Activated T-cell treated with anti-CD3 and anti-CD28 coated beads for 48 hours (primary cell): ENCODE results near the gene MCCC1.
"Not testable (repeated sequence)": the region's sequence is repeated elsewhere in the genome, so short reads cannot be mapped to it uniquely, and the experiment has no call there.

Experiments used
- DNase-seq: peaks from one replicate; pipeline ENCODE4 v3.0.0-alpha.2; 2020; ENCODE audit warnings: low read depth

Gene MCCC1

GRCh38 chr3:183103950-183104349 is 4.7 kb upstream of the MCCC1 start:
- not testable (repeated sequence) for DNase-seq

DNA sequence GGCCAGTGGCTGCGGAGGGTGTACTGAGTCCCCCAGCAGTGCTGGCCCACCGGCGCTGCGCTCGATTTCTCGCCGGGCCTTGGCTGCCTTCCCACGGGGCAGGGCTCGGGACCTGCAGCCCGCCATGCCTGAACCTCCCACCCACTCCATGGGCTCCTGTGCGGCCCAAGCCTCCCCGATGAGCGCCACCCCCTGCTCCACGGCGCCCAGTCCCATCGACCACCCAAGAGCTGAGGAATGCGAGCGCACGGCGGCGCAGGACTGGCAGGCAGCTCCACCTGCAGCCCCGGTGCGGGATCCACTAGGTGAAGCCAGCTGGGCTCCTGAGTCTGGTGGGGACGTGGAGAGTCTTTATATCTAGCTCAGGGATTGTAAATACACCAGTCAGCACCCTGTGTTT is 1.7 kb upstream of the MCCC1 start:
- not testable (repeated sequence) for DNase-seq

DNA sequence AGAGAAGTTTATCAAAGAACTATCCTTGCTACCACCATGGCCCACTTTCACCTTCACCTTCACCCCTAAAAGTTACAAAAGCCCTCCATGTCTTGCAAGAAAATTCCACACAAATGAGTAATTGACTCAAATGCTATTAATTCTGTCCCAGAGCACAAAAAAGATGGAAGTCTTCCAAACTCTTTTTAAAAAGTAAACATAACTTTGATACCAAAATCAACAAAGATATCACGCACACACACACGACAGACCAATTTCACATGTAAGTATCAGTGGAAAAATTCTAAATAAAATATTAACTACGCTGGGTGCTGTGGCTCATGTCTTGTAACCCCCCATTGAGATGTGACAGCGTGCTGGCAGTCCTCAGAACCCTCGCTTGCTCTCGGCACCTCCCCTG is 1.1 kb upstream of the MCCC1 start:
- no peak for DNase-seq

- no peak for DNase-seq
These were observed 525 bp upstream of the MCCC1 start for GRCh38 chr3:183099838-183100204.

GRCh38 chr3:183098536-183099025 is 715 bp downstream of the MCCC1 start:
- DNase-seq = no peak

DNA sequence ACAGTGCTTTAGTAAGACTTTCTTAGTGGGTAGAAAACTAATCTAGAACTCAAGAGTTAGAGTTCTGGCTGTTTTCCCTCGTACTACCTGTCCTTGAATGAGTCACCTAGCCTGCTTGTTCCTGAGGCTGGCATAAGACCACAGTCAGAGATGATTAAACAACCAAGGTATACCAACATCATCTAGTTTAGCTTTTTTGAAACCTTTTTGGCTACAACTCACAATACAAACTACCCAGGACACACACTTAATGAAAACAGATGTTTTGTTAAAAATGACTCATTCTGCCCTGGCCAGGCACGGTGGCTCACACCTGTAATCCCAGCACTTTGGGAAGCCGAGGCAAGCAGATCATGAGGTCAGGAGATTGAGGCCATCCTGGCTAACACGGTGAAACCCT is 4.6 kb downstream of the MCCC1 start:
- DNase-seq = no peak

DNA sequence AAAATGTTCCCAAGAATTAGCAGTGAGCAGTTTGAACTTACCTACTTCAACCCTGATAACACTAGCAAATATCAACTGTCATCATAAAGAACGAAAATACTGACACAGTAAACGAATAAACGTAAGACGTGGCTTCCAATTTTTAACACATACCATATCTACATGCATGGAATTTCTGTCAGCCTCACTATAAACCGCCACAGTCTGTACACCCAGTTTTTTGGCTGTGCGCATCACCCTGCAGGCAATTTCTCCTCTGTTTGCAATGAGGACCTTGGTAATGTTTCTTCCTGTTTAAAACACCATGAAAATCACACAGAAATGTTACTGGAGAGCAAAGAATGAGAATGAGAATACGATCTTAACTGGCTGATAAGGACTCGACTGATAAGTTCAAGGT is 7.0 kb downstream of the MCCC1 start:
- no peak for DNase-seq

DNA sequence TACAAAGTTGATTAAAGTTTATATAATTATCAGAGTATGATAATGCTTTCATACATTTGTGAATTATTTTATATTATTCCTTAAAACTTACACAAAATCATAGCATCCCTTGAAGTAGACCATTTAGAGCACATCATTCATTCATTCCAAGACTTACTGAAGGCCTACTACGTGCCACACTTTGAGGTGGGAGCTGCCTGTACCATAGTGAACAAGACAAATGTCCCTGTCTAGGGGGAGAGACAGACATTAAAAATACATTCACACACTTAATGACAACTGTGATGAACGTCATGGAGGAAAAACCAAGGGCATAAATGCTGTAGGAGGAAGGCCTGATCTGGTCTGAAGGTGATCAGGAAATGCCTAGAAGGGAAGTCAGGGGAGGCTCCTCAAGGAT is 12.1 kb downstream of the MCCC1 start:
- no peak for DNase-seq

DNA sequence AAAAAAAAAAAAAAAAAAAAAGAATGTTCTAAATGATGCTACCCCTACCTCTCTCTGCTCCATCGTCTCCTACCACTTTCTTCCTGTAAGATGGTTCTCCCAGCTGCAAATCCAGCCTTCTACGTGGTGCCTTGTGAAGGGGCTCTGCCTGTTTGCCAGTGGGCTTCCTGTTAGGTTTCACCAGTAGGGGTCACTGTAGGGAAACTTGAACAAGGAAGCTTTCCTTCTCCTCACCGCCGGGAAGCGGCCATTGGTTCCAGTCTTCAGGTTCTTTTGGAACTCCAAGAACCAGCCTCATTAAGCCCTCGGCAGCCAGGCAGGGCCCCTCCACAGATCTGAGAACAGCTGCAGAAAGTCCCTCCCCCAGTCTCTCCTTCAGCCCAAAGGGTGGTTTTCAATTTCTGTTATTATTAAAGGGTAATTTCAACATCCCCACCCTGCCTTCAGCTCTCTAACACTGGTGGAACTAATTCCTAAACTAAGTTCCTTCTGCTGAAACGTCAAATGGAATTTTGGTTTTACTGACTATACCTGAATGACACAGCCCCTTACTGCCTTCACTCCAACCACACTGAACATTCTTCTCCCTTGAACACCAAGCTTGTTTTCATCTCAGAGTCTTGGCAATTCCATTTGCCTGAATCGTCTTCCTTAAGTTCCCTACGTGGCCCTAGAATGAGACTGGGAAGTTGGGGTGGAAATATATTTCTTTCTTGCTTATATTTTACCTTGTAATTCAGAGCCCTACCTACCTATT is 13.5 kb downstream of the MCCC1 start:
- no peak for DNase-seq

DNA sequence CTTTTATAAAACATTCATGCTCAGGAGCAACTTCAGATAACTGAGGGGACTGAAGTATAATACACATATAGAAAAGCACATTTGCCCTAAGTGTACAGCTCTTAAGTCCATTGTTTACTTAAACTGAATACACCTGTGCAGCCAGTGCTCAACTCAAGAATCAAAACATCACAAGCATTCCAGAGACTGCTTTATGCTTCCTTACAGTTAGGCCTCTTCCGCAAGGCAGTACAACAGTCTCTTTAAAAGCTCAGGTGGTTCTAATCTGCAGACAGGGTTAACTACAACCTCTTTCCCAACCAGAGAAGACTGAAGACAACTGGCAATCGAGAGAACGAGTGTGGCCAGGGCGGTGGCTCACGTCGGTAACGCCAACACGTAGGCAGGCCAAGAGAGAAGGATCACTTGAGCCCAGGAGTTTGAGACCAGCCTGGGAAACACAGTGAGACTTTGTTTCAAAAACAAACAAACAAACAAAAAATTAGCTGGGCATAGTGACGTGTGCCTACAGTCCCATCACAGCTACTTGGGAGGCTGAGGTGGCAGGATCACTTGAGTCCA is 16.9 kb downstream of the MCCC1 start:
- no peak for DNase-seq

DNA sequence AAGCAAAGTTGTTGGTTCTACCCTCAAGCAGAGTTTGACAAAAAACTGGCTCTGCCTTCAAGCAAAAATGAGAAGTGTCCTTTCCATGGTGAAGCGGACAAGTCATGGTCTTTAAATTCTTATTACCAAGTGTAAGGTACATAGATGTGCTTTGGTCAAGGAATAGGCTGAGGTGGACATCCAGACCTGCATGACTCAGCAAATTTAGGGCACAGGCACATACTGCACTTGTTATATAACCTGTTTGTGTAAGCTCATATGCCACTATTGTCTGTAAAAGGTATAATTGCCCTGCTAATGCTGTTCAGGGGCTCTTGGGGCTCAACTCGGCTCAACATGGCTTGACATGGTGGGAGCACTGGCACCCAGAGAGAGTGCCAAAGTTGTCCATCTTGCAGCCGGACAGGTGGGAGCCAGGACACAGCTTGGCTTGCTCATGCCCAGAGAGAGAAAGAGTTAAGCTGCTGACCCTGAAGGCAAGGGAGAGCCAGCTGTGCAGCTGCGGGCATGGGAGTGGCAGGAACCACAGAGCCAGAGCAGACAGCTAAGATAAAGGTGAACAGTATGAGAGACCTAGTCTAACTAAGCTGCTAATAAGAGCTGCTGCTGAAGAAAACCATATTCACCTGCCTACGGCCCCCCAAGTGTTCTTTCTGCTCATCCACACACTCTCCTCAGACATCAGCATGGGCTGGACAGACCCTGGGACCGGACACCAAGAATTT is 17.7 kb downstream of the MCCC1 start:
- no peak for DNase-seq

GRCh38 chr3:183080628-183081027 is 18.7 kb downstream of the MCCC1 start:
- no peak for DNase-seq

DNA sequence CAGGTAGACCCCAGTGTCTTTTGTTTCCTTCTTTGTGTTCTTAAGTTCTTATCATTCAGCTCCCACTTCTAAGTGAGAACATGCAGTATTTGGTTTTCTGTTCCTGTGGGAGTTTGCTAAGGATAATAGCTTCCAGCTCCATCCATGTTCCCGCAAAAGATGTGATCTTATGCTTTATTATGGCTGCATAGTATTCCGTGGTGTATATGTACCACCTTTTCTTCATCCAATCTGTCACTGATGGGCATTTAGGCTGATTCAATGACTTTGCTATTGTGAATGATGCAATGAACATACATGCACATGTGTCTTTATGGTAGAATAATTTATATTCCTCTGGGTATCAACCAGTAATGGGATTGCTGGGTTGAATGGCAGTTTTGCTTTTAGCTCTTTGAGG is 24.4 kb downstream of the MCCC1 start:
- DNase-seq = no peak

DNA sequence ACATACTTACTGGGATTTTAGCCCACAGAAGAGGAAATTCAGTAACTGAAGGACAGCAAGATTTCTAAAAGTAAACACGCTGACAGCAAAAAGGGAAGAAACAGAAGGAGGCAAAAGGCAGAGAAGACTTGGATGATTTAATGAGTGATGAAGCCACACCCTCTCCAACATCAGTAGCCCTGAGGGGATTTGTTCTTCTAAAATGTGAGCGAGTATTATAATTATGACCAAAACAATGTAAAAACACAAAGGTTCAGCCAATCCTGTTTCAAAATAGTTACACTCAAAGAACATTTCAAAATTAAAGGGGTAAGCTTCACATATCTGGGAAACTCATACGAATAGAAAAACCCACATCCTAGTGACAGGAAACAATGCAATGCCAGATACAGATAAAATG is 25.0 kb downstream of the MCCC1 start:
- no peak for DNase-seq

DNA sequence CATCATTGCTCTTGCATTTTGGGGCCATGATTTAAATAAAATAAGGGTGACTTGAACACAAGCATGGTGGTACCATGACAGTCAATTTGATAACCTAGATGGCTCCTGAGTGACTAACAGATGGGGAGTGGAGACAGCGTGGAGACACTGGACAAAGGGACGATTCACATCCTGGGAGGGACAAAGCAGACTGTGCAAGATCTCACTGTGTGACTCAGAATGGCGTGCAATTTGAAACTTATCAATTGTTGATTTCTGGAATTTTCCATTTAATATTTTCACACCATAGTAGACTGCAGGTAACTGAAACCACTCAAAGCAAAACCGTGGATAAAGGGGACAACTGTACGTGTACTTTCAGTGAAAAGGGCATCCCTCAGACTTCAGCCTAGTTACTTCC is 25.5 kb downstream of the MCCC1 start:
- DNase-seq = no peak

- no peak for DNase-seq
These were observed 28.4 kb downstream of the MCCC1 start for GRCh38 chr3:183070892-183071291.

DNA sequence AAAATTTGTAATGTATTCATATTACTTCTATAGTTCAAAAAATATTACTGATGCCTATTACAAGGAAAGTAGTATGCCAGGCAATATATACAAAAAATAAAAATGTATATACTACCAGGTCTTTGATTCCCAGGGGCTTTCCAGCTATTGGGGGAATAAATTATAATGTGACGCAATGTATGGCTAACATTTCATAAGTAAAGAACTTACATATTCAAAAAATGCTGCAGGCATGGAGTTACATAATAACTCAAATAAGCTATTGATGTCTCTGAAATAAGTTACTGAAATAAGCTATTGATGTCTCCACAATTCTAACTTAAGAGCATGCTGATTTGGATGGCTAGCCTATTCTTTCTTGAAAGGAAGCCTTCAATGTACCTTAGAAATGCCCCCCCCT is 30.2 kb downstream of the MCCC1 start:
- no peak for DNase-seq

- DNase-seq = not testable (repeated sequence)
These were observed 32.4 kb downstream of the MCCC1 start for GRCh38 chr3:183066891-183067290.

- no peak for DNase-seq
These were observed 34.8 kb downstream of the MCCC1 start for GRCh38 chr3:183064475-183064874.

DNA sequence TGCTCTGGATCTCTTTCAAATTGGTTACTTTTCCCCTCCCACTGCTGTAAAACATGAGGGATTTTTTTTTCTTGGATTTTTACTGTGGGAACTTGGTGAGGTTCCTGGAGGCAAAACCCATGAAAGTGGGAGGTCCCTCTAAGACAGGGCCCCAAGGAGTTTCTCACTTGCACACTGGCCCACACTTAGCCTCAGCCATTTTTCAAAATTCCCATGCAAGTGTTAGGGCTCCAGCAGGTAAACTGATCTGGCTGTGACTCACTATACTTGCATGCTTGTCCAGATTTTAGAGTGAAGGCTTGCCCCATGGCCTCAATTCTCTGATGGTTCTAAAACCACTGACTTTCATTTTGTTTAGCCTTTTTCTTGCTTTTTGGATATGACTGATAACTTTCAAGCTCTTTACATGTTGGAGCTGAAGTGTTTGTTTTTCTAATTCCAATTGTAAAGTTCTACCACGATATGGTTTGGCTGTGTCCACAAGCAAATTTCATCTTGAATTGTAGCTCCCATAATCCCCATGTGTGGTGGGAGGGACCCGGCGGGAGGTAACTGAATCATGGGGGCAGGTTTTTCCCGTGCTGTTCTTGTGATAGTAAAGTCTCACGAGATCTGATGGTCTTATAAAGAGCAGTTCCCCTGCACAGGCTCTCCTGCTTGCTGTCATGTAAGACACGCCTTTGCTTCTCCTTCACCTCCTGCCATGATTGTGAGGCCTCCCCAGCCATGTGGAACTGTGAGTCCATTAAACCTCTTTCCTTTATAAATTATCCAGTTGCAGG is 37.7 kb downstream of the MCCC1 start:
- no peak for DNase-seq

DNA sequence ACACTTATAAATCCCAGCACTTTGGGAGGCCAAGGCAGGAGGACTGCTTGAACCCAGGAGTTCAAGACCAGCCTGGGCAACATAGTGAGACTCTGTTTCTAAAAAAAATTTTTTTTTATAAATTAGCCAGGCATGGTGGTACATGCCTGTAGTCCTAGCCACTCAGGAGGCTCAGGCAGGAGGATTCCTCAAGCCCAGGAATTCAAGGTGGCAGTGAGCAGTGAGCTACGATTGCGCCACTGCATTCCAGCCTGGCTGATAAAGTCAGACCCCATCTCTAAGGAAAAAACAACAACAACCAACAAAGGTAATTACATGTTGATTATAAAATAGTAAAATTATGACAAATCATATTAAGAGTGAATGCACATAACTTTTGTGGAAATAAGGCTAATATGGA is 40.9 kb downstream of the MCCC1 start:
- no peak for DNase-seq

- DNase-seq = no peak
These were observed 48.6 kb downstream of the MCCC1 start for GRCh38 chr3:183050706-183051105.

- no peak for DNase-seq
These were observed 52.4 kb downstream of the MCCC1 start for GRCh38 chr3:183046883-183047282.
